M059J (cell line): ENCODE data around the gene MGMT. TPM values are rescaled to one million over a fixed set of nuclear protein-coding genes. Genes with fewer than 3 reads are reported as not detected.

Source experiments
- DNase-seq: peaks from one replicate; pipeline ENCODE4 v3.0.0-alpha.2; 2012; ENCODE audit warnings: low read depth
- total RNA-seq: library from RNA; depleted of rRNA; stranded (reverse); fragments of >200 nt; shearing (Covaris generic); gene quantifications from 2 replicates; pipeline ENCODE4 v1.2.3, GENCODE V29; 2014

The MGMT gene
- total RNA-seq, 1 experiment from 2014 or later = not detected

- DNase-seq = no peak
These were observed 11.4 kb upstream of the MGMT start for GRCh38 chr10:129455625-129456024.

- no peak for DNase-seq
These were observed 7.1 kb upstream of the MGMT start for GRCh38 chr10:129459762-129460539.

GRCh38 chr10:129462257-129462795, 4.7 kb upstream of the MGMT start:
- DNase-seq = no peak

- DNase-seq = no peak
These were observed 2.8 kb upstream of the MGMT start for GRCh38 chr10:129464251-129464650.

- no peak for DNase-seq
These were observed 992 bp upstream of the MGMT start for GRCh38 chr10:129465796-129466702.

GRCh38 chr10:129467359-129468064, 471 bp downstream of the MGMT start:
- no peak for DNase-seq

GRCh38 chr10:129468187-129468586, 1.1 kb downstream of the MGMT start:
- no peak for DNase-seq

GRCh38 chr10:129470103-129470851, 3.2 kb downstream of the MGMT start:
- DNase-seq = no peak

- no peak for DNase-seq
These were observed 4.6 kb downstream of the MGMT start for GRCh38 chr10:129471447-129472175.

GRCh38 chr10:129472696-129473555, 5.9 kb downstream of the MGMT start:
- no peak for DNase-seq

GRCh38 chr10:129474642-129475041, 7.6 kb downstream of the MGMT start:
- no peak for DNase-seq

GRCh38 chr10:129476431-129476830, 9.4 kb downstream of the MGMT start:
- DNase-seq = no peak

- no peak for DNase-seq
These were observed 10.0 kb downstream of the MGMT start for GRCh38 chr10:129477051-129477450.

GRCh38 chr10:129481641-129482040, 14.6 kb downstream of the MGMT start:
- DNase-seq = no peak

- no peak for DNase-seq
These were observed 16.5 kb downstream of the MGMT start for GRCh38 chr10:129483430-129484010.

GRCh38 chr10:129486805-129487204, 19.8 kb downstream of the MGMT start:
- no peak for DNase-seq

GRCh38 chr10:129491123-129491734, 24.2 kb downstream of the MGMT start:
- DNase-seq = no peak

GRCh38 chr10:129494176-129494575, 27.1 kb downstream of the MGMT start:
- DNase-seq = no peak

- no peak for DNase-seq
These were observed 27.7 kb downstream of the MGMT start for GRCh38 chr10:129494740-129495139.
